ENCODE results near the gene DVL1. TPM values are rescaled to one million over a fixed set of nuclear protein-coding genes. Genes with fewer than 3 reads are reported as not detected.

The DVL1 gene
- total and polyA plus RNA-seq, 2 of the 13 experiments (the other 11 are each of a cell fraction or from before 2014, with no cell fraction given) = 30.8 to 60.4 TPM

DNA sequence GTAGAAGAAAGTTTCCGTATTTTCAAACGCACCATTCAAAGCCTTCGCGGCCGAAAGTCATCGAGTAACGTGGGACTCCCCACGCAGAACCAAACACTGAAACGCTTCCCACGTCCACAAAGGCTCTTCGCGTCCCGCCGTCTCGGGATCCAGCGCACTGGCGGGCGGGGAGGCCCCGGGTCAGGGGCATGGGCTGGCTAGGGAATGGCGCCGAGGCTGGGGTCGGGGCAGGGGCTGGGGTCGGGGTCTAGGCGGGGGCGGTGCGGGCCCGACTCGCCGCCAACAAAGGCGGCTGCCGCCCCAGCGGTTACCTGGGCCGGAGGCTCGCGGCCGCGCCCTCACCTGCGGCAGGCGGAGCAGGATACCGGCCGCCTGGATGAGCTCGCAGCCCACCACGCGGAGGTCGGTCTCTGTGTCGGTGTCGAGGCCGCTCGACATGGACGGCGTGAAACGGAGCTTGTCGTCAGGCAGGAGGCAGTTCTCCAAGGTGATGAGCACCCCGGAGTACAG lies 49.5 kb upstream of the DVL1 start (continued):
- TF ChIP-seq, protein P1, sequence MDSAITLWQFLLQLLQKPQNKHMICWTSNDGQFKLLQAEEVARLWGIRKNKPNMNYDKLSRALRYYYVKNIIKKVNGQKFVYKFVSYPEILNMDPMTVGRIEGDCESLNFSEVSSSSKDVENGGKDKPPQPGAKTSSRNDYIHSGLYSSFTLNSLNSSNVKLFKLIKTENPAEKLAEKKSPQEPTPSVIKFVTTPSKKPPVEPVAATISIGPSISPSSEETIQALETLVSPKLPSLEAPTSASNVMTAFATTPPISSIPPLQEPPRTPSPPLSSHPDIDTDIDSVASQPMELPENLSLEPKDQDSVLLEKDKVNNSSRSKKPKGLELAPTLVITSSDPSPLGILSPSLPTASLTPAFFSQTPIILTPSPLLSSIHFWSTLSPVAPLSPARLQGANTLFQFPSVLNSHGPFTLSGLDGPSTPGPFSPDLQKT (CRISPR knock-in tag; IDR thresholded peaks at IDR 0.05; ENCODE audit: borderline replicate concordance) = 0 out of 2 replicates have a peak, but pooled peaks have one; percentile 3
- TF ChIP-seq EZH2 (conservative IDR thresholded peaks at IDR 0.05; ENCODE audit: low read depth, low read length) = no peak
- TF ChIP-seq U2AF1 (optimal IDR thresholded peaks at IDR 0.05; ENCODE audit: low read depth, low read length) = peak; percentile 11
- 0 out of 2 replicates have a peak, but pooled peaks have one; percentile 22 for TF ChIP-seq REL (CRISPR knock-in tag; conservative IDR thresholded peaks at IDR 0.05)
- no peak for TF ChIP-seq ZNF839 (CRISPR knock-in tag; IDR thresholded peaks at IDR 0.05; ENCODE audit: borderline replicate concordance)
- 0 out of 2 replicates have a peak, but pooled peaks have one; percentile 50 for TF ChIP-seq ZFP82 (CRISPR knock-in tag; IDR thresholded peaks at IDR 0.05; ENCODE audit: borderline replicate concordance)
- TF ChIP-seq, protein P2, sequence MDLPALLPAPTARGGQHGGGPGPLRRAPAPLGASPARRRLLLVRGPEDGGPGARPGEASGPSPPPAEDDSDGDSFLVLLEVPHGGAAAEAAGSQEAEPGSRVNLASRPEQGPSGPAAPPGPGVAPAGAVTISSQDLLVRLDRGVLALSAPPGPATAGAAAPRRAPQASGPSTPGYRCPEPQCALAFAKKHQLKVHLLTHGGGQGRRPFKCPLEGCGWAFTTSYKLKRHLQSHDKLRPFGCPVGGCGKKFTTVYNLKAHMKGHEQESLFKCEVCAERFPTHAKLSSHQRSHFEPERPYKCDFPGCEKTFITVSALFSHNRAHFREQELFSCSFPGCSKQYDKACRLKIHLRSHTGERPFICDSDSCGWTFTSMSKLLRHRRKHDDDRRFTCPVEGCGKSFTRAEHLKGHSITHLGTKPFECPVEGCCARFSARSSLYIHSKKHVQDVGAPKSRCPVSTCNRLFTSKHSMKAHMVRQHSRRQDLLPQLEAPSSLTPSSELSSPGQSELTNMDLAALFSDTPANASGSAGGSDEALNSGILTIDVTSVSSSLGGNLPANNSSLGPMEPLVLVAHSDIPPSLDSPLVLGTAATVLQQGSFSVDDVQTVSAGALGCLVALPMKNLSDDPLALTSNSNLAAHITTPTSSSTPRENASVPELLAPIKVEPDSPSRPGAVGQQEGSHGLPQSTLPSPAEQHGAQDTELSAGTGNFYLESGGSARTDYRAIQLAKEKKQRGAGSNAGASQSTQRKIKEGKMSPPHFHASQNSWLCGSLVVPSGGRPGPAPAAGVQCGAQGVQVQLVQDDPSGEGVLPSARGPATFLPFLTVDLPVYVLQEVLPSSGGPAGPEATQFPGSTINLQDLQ (CRISPR knock-in tag; IDR thresholded peaks at IDR 0.05) = no peak
- no peak for TF ChIP-seq HIVEP1 (CRISPR knock-in tag; IDR thresholded peaks at IDR 0.05)
- TF ChIP-seq MED13 (CRISPR knock-in tag; IDR thresholded peaks at IDR 0.05) = no peak
- no peak for TF ChIP-seq ARNTL (CRISPR knock-in tag; IDR thresholded peaks at IDR 0.05)
- no peak for TF ChIP-seq TARDBP (CRISPR knock-in tag; IDR thresholded peaks at IDR 0.05)
- peak; percentile 39 for TF ChIP-seq ASH2L (IDR thresholded peaks at IDR 0.05; ENCODE audit: insufficient read length, low read depth, low read length)
- no peak for TF ChIP-seq ZBTB38 (CRISPR knock-in tag; IDR thresholded peaks at IDR 0.05)
- peak; percentile 41; the same call in 1 of the 2 replicates for TF ChIP-seq ZNF768 (CRISPR knock-in tag; IDR thresholded peaks at IDR 0.05)
- TF ChIP-seq KDM5A (IDR thresholded peaks at IDR 0.05; ENCODE audit: borderline replicate concordance, low read length) = 0 out of 2 replicates have a peak, but pooled peaks have one; percentile 26
- TF ChIP-seq, protein P3, sequence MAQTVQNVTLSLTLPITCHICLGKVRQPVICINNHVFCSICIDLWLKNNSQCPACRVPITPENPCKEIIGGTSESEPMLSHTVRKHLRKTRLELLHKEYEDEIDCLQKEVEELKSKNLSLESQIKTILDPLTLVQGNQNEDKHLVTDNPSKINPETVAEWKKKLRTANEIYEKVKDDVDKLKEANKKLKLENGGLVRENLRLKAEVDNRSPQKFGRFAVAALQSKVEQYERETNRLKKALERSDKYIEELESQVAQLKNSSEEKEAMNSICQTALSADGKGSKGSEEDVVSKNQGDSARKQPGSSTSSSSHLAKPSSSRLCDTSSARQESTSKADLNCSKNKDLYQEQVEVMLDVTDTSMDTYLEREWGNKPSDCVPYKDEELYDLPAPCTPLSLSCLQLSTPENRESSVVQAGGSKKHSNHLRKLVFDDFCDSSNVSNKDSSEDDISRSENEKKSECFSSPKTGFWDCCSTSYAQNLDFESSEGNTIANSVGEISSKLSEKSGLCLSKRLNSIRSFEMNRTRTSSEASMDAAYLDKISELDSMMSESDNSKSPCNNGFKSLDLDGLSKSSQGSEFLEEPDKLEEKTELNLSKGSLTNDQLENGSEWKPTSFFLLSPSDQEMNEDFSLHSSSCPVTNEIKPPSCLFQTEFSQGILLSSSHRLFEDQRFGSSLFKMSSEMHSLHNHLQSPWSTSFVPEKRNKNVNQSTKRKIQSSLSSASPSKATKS (CRISPR knock-in tag; IDR thresholded peaks at IDR 0.05) = no peak
- TF ChIP-seq, protein P4, sequence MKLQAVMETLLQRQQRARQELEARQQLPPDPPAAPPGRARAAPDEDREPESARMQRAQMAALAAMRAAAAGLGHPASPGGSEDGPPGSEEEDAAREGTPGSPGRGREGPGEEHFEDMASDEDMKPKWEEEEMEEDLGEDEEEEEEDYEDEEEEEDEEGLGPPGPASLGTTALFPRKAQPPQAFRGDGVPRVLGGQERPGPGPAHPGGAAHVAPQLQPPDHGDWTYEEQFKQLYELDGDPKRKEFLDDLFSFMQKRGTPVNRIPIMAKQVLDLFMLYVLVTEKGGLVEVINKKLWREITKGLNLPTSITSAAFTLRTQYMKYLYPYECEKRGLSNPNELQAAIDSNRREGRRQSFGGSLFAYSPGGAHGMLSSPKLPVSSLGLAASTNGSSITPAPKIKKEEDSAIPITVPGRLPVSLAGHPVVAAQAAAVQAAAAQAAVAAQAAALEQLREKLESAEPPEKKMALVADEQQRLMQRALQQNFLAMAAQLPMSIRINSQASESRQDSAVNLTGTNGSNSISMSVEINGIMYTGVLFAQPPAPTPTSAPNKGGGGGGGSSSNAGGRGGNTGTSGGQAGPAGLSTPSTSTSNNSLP (IDR thresholded peaks at IDR 0.05; ENCODE audit: low read depth, low read length) = no peak
- peak; percentile 46; the same call in 1 of the 2 replicates for TF ChIP-seq ZNF446 (CRISPR knock-in tag; IDR thresholded peaks at IDR 0.05)
- TF ChIP-seq JUND (CRISPR knock-in tag; IDR thresholded peaks at IDR 0.05) = no peak
- TF ChIP-seq GLI4 (CRISPR knock-in tag; IDR thresholded peaks at IDR 0.05; ENCODE audit: borderline replicate concordance) = no peak
- TF ChIP-seq RXRB (CRISPR knock-in tag; IDR thresholded peaks at IDR 0.05; ENCODE audit: borderline replicate concordance) = no peak
- TF ChIP-seq AGO1 (IDR thresholded peaks at IDR 0.05; ENCODE audit: low read depth, low read length, poor library complexity, severe bottlenecking) = no peak
- no peak for TF ChIP-seq MIXL1 (CRISPR knock-in tag; IDR thresholded peaks at IDR 0.05)

Data from HepG2 (cell line).